Stimulated activated CD4-positive, alpha-beta T cell treated with anti-CD3 and anti-CD28 coated beads, TNF-alpha, amount 100 ng/mL, for 48 hours (primary cell): ENCODE data around the gene FREM2.

Source experiments
- DNase-seq, 3 donors: peaks; one replicate each; pipeline ENCODE4 v3.0.0-alpha.2; 2020; ENCODE audit warnings: low read depth in 3 of 3

The FREM2 gene

GRCh38 chr13:38824342-38824741, 137.5 kb downstream of the FREM2 start:
- DNase-seq, result no peak

GRCh38 chr13:38826182-38826813, 139.4 kb downstream of the FREM2 start:
- DNase-seq, result no peak

GRCh38 chr13:38830442-38831045, 143.7 kb downstream of the FREM2 start:
- DNase-seq, result no peak

GRCh38 chr13:38844581-38844980, 157.7 kb downstream of the FREM2 start:
- no peak for DNase-seq

GRCh38 chr13:38848360-38848759, 161.5 kb downstream of the FREM2 start:
- DNase-seq, result no peak

GRCh38 chr13:38849315-38849714, 162.4 kb downstream of the FREM2 start:
- no peak for DNase-seq

- no peak for DNase-seq
Measured at GRCh38 chr13:38850868-38851626, 164.2 kb downstream of the FREM2 start.

GRCh38 chr13:38854226-38854625, 167.3 kb downstream of the FREM2 start:
- no peak for DNase-seq

- DNase-seq, result no peak
Measured at GRCh38 chr13:38856065-38856464, 169.2 kb downstream of the FREM2 start.

- no peak for DNase-seq
Measured at GRCh38 chr13:38862443-38862842, 175.6 kb downstream of the FREM2 start.

- no peak for DNase-seq
Measured at GRCh38 chr13:38863536-38863935, 176.7 kb downstream of the FREM2 start.

- DNase-seq, result no peak
Measured at GRCh38 chr13:38866649-38867048, 179.8 kb downstream of the FREM2 start.

- DNase-seq, result no peak
Measured at GRCh38 chr13:38868399-38868798, 181.5 kb downstream of the FREM2 start.

- DNase-seq, result no peak
Measured at GRCh38 chr13:38868870-38869269, 182.0 kb downstream of the FREM2 start.

GRCh38 chr13:38871275-38871674, 184.4 kb downstream of the FREM2 start:
- DNase-seq, result no peak

GRCh38 chr13:38872693-38873092, 185.8 kb downstream of the FREM2 start:
- peak in 2 of 3 donors; percentile 7 to 12 for DNase-seq

- no peak for DNase-seq
Measured at GRCh38 chr13:38875186-38875875, 188.5 kb downstream of the FREM2 start.

- DNase-seq, result no peak
Measured at GRCh38 chr13:38879278-38879677, 192.4 kb downstream of the FREM2 start.

GRCh38 chr13:38879786-38880185, 192.9 kb downstream of the FREM2 start:
- DNase-seq, result no peak

- no peak for DNase-seq
Measured at GRCh38 chr13:38880397-38880796, 193.5 kb downstream of the FREM2 start.

- DNase-seq, result no peak
Measured at GRCh38 chr13:38883783-38884182, 196.9 kb downstream of the FREM2 start.

GRCh38 chr13:38888309-38888708, 201.4 kb downstream of the FREM2 start:
- no peak for DNase-seq
